HG03039 (cell line): ENCODE measurements around the gene TAF1D.

Experiments
- ATAC-seq: cut with Tn5 transposase; IDR thresholded peaks from one replicate; pipeline ENCODE4 v1.9.1; 2021; ENCODE audit warnings: mild to moderate bottlenecking, moderate library complexity; ENCODE audit not compliant: unreplicated experiment

The TAF1D gene

GRCh38 chr11:93727985-93728791 lies 13.1 kb downstream of the TAF1D start:
- no peak for ATAC-seq

DNA sequence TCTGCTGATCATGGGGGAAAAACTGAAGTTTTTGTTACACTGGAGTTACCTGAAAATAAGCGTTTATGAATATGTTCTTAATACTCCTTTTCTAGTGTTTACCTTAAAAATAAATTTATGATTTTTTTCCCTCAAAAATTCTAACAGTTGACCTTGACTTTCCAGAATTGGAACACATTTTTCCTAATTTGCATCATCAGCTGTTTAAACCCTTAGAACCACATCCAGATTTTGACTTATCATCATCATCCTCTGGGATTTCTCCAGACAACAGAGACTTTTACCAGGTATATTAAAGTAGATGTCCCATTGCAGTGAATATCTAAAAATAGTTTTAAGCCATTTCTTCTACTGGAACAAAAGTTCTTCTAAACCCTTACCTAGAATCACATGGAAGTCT lies 17.2 kb downstream of the TAF1D start:
- ATAC-seq: no peak

GRCh38 chr11:93720522-93720921 lies 20.8 kb downstream of the TAF1D start:
- no peak for ATAC-seq

- ATAC-seq: no peak
Observed at GRCh38 chr11:93719310-93719709, 22.0 kb downstream of the TAF1D start.

DNA sequence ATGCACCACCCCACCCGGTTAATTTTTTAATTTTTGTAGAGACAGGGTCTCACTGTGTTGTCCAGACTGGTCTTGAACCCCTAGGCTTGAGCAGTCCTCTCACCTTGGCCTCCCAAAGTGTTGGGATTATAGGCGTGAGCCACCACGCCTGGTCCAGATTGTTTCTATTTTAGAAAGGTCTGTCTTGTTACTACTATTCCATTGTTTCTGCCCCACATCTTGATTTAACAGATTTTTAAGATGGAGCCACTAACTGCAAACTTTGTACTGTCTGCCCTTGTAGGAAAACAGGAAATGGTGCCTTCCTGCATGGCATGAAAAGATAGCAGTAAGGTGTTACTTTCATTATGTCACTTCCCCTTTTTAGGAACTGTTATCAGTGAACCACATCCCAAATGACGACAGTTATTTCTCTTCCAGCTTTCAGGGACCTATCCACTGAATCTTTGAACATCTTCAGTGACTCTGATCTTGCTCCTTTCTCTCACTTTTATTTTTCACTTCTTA lies 23.2 kb downstream of the TAF1D start:
- peak; percentile 46 for ATAC-seq

DNA sequence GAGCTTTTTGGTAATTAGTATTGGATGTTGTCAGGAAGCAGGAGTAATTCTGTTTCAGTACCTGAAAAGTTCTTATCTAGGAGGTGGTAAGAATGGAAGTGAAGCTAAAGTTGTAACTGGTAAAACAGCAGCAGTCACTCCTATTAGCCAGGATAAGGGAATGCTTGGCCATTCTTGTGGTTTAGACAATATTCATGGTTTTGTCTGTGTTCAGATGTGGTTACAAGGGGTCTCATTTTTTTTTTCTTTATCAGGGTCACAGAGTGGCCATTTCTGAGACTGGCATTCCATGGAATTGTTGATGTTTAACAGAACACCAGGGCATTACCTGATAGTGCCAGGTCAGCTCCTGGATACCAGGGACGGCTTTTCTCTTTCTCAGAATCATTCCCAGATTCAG lies 23.8 kb downstream of the TAF1D start:
- no peak for ATAC-seq

GRCh38 chr11:93715797-93716396 lies 25.4 kb downstream of the TAF1D start:
- ATAC-seq: no peak

DNA sequence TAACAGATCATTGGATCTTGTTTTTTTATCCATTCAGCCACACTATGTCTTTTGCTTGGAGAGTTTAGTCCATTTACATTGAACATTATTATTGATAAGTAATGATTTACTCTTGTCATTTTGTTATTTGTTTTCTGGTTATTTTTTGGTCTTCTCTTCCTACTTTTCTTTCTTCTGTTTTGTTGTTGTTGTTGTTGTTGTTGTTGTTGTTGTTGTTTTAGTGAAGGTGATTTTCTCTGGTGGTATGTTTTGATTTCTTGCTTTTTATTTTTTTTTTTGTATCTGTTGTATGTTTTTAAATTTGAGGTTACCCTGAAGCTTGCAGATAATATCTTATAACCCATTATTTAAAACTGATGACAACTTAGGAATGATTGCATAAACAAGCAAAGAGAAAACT lies 28.6 kb downstream of the TAF1D start:
- no peak for ATAC-seq

GRCh38 chr11:93710239-93710638 lies 31.1 kb downstream of the TAF1D start:
- ATAC-seq: no peak

DNA sequence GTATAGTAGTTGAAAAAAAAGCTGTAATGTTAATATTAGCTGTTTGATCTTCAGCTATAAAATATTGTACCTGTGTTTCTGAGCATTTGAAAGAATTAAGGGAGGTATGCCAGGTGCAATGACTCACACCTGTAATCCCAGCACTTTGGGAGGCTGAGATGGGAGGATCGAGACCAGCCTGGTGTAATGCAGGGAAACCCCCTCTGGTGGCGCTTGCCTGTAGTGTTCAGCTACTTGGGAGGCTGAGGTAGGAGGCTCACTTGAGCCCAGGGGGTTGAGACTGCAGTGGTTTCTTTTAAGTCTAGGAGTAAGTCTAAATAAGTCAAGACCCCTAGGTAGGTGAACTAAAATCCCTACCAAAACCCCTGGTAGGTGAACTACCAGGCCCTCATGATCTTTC lies 37.1 kb downstream of the TAF1D start:
- no peak for ATAC-seq

DNA sequence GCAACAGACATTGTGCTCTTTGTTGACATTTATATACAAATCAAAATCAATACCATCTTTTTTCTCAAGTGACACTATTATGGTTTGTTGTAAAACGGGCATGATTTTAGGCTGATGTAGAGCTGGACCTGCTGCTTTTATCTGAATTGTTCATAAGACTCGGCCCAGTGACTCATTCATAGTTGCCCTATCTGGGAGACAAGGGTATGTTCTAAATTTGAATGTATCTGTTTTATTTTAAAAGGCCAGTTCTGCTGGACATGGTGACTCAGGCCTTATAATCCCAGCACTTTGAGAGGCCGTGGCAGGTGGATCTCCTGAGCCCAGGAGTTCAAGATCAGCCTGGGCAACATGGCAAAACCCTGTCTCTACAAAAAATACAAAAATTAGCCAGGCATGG lies 40.5 kb downstream of the TAF1D start:
- no peak for ATAC-seq

DNA sequence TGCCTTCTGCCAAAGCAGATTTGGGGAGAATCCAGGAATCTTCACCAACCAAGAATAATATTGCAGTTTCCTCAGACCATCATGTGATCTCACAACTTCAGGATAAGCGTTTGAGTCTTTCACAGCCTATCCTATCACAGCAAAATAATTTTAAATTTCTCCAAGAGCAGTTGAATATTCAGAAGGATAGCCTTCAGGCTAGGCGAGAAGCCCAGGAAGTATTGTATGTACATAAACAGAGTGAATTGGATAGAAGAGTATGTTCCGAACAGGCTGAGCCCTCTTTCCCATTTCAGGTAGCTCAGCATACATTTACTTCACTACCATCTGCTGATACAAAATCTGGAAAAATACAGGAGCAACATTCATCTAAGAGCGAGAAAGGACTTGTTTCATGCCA lies 43.7 kb downstream of the TAF1D start:
- no peak for ATAC-seq

GRCh38 chr11:93694557-93694956 lies 46.7 kb downstream of the TAF1D start:
- ATAC-seq: no peak

DNA sequence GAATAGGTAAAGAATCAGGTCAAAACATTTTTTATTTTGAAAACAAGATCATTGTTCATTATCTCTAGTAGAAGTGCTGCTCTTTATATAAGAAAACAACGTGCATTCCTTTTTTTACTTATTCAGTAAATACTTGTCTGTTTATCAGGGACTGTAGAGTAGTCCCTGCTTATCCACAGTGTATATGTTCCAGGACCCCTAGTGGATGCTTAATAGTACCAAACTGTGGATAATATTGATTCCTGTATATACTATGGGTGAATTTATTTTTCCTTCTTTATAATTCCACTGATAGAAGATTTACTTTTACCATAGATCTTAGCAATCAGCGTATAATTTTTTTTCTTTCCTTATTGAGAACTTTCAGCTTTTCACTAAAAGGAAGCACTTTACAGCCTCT lies 47.2 kb downstream of the TAF1D start:
- no peak for ATAC-seq

GRCh38 chr11:93689240-93689639 lies 52.1 kb downstream of the TAF1D start:
- ATAC-seq: no peak

- no peak for ATAC-seq
Observed at GRCh38 chr11:93686812-93687211, 54.5 kb downstream of the TAF1D start.

- ATAC-seq: no peak
Observed at GRCh38 chr11:93686226-93686625, 55.1 kb downstream of the TAF1D start.
